HG03565 (cell line): ENCODE results near the gene RBM33.

Experiments used
- ATAC-seq: cut with Tn5 transposase; IDR thresholded peaks from one replicate; pipeline ENCODE4 v1.9.1; 2021; ENCODE audit warnings: mild to moderate bottlenecking, moderate library complexity; ENCODE audit not compliant: unreplicated experiment

RBM33 gene

DNA sequence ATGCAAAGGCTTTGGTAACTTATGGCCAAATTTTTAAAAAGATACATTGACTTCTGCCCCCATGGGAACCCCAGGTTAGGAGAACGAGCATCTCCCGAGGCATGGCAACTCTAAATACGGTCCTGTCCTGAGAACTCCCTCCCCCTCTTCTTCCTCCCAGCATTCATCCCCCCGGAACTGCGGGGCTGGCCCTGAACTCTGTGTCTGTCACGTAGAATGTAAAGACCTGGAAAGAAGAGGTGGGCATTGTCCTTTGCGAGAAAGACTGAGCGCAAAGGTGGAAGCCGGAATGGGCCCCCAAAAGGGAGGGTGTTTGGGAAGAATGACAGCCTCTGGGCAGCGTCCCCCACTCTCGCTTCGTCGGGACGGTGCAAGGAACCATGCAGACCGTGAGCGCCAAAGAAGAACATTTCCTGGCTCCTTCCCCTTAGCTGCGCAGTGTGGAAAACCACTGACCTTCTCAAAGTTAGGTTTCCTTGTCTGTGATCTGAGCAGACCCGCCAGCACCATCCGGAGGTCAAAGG is 146.8 kb downstream of the RBM33 start:
- ATAC-seq, result no peak

DNA sequence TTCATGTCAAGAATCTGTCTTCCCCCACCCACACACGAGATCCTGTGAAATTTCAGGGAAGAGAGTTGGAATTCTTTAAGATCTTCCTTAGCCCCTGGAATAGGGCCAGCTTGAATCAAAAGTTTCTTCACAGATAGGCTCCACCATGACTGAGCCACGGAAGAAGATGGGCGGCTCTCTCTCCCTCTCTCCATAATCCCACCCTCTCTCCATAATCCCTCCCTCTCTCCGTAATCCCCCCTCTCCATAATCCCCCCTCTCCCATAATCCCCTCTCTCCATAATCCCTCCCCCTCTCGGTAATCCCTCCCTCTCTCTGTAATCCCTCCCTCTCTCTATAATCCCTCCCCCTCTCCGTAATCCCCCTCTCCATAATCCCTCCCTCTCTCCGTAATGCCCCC is 147.4 kb downstream of the RBM33 start:
- no peak for ATAC-seq

DNA sequence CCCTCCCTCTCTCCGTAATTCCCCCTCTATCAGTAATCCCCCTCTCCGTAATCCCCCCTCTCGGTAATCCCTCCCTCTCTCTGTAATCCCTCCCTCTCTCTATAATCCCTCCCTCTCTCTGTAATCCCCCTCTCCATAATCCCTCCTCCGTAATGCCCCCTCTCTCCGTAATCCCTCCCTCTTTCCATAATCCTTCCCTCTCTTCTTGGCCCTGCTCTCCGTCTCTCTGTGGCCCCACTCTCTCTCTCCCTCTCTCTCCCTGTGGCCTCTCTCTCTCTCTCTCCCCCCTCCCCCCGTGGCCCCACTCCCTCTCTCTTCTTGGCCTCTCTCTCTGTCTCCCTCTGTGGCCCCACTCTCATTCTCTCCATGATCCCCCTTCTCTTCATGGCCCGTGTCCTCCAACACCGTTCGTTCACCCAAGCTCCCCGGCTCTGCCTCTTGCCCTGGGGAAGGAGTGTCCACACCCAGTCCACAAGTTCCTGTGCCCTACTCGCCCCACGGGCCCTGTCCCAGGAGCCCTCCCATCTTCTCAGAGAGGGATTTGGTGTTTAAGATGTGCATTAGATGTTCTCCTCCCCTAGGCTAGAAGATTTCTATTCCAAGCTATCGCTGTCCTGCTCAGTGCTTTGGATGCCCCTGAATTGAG is 148.0 kb downstream of the RBM33 start:
- no peak for ATAC-seq

DNA sequence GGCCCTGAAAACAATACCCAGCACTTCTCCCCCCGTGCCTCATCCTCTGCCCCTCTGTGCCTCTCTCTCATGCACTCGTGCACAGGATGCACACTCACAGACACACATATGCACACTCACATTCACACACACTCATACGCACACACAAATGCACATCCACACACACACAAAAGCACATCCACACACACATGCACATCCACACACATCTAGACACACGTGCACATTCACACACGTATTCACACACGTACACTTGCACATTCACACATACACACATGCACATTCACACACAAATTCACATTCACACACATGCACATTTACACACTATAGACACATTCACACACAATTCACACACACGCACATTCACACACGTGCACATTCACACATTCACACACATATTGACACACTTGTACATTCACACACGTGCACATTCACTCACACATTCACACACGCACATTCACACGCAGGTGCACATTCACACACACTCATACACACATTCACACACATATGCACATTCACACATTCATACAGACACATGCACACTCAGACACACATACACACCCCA is 148.6 kb downstream of the RBM33 start:
- no peak for ATAC-seq

DNA sequence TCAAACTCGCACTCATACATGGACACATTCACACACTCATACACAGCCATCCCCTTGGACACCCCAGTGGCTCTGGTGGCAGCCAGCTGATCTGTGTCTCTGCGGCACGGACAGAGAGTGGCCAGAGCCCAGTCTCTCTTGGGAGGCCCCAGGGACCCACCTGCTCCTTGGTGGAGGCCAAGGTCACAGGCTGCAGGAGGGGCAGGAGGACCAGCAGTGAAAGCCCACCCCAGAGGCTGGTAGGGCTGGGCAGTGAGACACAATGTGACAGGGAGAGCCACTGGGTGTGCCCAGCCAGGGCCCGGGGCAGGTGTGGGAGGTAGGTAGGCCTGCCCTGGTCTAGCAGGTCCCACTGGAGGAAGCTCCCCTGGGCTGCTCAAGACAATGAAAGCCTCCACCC is 149.3 kb downstream of the RBM33 start:
- ATAC-seq, result no peak

DNA sequence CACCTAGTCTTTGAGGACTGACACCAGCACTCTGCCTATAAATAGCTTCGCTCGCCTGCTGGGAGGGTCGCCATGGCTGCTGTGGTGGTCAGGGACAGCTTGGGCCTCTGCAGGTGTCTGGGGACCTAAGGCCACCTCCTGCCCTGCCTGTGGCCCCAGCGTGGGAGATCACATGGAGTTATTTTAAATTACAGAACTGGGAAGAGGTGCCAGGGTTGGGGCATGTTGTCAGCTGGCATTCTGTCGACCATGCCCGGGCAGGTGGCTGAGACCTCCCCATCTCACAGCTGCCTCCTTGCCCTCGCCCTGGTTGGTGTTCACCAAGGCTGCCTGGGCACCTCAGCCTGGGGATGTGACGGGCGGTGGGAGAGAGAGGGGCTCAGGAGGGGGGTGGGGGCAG is 149.7 kb downstream of the RBM33 start:
- ATAC-seq, result no peak

DNA sequence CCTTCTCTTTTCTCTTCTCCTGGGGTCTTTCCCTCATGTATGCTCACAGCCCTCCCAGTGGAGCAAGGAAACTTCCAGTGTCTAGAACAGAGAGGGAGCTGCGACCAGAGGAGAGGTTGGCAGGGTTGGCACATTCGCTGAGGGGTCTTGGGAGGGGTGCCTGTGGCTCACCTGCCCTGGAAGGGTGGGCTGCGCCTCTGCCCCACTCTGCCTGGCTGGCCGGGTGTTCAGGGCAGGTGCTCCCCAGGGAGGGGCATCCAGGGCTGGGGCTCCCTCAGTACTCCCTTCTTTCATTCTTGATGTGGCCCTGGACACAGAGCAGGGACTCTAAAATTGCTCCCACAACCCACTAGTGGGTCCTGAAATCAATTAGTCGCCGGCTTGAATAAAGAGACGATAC is 150.9 kb downstream of the RBM33 start:
- ATAC-seq, result no peak

DNA sequence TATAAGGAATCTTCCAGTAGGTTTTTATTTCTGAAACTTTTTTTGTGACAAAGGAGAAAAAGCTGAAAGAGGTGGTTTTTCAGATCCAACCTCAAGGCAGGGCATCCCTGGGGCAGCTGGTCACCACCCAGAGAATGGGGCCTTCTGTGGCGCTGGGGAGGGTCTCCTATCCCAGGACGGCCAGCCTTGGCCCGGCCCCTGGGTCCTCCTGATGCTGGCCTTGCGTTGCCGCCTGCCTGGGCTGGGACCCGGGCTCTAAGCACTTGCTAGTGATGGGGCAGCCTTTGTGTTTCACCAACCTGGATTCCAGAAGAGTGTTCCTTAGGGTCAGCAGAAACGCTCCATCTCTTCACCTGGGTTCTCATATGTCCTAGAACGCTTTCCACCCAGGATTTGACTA is 151.5 kb downstream of the RBM33 start:
- ATAC-seq, result no peak

DNA sequence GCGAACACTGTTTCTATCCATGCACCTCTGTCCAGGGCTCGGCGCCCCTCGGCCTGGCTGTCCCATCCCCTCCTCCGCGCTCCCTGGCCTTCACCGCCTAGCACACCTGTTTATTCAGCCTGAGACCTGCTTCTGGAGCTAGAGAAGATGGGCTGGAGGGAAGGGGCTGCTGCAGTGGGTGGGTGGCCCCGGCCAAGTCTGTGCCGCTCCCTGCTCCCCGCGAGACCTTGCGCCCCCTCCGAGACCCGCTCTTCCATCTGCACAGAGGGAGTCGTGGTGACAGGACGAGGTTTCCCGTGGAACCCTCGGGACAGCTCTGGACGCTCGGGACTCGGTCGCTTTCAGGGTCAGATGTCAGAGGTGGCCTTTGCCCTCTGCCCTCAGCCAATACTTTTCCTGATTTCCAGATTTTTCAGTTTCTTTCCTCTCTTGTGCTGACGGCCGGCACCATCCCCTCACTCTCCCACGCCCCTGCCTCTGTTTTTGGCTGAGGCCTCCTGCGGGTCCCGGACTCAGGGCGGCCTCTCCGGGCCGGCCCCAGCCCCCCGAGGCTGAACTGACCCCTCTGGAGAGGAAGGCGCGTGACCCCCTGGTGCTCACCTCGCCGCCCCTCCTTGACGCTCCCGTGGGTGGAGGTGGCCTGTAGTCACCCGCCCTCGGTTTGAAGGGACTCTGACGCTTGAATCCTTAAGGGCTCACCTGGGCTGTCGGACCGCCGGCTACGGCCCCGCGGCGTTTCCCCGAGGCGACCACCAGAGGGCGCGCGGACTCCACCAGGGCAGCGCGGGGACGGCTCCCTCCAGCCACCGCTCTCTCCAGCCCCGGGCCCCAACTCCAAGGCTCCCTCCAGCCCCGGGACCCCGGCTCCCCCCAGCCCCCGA is 152.2 kb downstream of the RBM33 start:
- ATAC-seq, result no peak

DNA sequence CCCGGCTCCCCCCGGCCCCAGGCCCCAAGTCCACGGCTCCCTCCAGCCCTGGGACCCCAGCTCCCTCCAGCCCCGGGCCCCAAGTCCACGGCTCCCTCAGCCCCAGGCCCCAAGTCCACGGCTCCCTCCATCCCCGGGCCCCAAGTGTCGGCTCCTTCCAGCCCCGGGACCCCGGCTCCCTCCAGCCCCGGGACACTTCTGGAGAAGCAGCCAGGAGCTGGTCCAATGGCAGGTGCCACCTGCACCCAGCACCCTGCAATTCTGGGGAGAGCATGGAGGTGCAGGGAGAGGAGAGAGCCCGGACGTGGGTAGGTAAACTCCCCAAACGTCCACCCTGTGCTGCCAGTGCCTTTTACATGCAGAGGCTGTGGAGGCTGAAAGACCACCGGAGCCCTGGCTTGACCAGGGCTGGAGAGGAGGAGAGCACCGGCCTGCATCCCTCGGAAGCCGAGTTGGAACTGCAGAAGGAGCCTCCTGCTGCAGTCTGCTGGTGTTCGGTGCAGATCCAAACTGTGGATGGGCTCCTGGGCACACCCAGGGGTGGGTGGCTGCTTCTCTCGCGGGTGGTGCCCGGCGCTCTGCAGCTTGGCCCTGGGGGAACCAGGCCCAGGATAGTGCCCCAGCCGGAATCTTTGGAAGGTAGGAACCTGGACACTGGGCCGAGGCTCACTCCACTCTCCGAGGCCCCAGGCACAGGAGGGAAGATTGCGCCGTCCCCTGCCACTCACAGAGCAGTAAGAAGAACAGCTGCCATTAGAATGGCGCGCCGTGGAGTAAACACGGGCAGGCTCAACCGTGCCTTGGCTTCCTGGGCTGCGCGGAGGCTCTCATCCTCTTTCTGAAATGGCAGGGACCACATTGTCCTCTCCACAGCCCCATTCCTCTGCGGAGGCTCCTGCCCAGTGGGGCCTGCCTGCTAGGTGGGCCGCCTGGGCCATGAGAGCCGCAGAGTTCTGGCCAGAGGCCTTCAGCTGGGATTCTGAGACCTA is 153.1 kb downstream of the RBM33 start:
- no peak for ATAC-seq

DNA sequence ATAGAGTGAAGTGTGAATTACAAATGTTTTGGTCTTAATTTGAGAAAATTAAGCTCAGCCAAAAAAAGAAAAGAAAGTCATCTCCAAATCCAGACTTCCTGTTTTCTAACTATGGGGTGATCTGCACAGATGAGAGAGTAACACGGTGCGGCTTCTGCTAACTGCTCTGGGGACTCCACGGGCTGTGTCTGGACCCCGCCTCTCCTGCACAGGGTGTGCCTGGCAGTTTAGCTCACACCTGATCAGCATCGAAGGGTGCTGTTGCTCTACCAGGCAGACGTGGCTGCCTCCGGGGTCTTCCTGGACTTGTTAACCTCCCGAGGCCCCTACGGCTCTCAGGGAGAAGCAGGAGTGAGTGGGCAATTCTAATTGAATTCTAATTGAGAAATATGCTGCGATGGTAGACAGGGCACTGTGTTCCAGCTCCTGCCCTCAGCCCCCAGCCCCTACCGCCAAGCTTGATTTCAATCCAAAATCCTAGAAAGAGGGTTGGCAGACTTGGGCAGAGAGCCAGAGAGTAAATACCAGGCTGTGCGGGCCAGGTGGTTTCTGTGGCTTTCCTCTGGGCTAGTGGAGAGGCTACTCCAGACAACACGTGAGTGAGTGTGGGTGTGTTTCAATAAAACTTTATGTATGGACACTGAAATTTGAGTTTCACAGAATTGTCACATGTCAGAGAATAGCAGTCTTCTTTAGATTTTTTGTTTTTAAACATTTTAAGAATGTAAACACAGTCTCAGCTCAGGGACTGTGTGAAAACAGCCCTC is 154.4 kb downstream of the RBM33 start:
- ATAC-seq, result no peak

DNA sequence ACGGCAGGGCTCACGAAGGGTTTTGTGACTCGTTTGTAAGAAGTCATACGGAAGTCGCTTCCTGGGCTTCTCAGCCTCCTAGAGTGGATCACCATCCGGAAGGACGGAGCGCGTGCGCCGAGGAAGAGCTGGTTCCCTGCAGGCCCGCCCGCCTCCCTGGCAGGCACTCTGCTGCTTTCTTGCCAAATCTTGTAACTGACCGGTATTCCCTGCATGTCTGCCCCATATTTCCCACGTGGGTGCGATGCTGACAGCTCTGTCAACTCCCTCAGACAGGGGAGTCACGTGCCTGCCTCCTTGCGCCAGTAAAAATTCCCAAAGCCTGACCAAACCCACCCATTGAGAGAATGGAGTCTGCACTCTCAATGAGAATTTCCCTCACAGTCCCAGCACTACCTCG is 155.1 kb downstream of the RBM33 start:
- ATAC-seq, result no peak

DNA sequence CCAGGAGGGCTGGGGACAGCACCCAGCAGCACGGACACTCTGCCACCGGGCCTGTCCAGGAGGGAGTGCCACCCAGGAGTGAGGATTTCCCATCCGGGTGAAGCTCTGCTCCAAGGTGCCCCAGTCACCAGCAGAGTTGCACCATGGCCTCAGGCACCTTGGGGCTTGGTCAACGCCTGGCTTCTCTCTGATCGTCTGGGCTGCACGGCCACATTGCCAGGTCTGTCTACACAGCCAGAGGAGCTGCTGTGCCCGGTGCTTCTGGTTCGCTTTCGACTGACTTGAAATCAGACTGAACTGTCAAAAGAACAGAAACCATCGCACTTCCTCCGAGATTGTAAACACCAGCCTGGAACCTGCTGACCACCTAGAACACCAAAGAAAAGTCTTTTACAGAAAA is 155.8 kb downstream of the RBM33 start:
- no peak for ATAC-seq

DNA sequence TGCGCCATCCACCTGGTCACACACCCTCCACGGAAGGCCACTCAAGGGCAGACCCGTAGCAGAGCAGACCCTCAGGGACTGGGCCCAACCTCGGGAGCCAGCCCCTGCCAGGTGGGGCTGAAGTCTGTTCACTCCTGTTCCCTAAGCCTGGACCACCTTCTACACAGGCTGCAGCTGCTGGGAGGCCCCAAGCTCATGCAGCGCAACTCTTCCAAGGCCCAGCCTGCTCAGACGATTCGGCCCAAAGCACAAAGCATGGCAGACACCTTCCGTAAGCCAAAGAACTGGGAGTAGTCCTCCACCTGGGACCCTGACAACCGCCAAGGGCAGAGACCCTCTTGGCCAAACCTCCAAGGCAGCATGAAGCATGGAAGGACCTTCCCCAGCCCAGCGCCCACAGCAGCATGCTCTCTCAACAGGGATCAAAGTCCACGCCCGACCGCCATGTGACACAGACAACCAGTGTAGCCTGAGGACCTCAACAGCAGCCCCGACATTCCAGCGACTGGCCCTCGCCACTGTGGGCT is 156.3 kb downstream of the RBM33 start:
- ATAC-seq, result no peak

DNA sequence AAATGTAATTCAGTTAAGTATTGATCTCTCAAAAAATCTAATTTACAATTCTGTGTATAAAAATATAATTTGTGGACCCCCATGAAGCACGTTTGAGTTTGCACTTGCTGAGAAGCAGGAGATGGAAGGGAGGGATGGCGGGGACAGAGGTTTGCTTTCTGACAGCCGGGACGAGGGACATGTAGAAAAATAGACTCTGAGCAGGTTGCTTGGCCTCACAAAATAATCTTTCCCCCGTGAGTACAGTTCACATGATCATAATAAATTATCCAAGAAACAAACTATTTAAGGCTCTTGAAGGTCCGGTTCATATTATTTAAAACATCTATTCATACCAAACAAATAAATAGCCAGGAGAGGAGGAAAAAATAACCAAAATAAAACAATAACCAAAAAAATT is 157.8 kb downstream of the RBM33 start:
- ATAC-seq, result no peak

DNA sequence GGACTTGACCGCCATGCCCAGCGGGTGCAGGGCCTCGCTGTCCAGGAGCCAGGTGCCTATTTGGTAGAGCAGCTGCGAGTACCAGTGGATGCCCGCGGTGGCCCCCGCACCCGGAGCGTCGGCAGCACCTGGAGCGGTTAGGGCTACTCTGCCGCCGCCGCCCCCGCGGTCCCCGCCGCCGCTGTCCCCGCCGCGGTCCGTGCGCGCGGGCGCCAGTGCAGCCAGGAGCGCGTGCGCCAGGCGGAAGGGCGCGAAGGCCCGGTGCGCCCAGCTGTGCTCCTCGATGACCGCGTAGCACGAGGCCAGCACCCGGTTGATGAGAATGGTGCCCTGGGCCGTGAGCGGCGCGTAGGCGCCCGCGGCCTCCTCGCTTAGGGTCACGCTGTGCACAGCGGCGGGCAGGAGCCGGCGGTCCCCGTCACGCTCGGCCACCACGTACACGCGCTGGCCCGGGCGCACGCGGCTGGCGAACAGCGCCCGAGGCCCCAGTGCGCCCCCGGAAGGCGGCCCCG is 158.5 kb downstream of the RBM33 start:
- ATAC-seq, result no peak

DNA sequence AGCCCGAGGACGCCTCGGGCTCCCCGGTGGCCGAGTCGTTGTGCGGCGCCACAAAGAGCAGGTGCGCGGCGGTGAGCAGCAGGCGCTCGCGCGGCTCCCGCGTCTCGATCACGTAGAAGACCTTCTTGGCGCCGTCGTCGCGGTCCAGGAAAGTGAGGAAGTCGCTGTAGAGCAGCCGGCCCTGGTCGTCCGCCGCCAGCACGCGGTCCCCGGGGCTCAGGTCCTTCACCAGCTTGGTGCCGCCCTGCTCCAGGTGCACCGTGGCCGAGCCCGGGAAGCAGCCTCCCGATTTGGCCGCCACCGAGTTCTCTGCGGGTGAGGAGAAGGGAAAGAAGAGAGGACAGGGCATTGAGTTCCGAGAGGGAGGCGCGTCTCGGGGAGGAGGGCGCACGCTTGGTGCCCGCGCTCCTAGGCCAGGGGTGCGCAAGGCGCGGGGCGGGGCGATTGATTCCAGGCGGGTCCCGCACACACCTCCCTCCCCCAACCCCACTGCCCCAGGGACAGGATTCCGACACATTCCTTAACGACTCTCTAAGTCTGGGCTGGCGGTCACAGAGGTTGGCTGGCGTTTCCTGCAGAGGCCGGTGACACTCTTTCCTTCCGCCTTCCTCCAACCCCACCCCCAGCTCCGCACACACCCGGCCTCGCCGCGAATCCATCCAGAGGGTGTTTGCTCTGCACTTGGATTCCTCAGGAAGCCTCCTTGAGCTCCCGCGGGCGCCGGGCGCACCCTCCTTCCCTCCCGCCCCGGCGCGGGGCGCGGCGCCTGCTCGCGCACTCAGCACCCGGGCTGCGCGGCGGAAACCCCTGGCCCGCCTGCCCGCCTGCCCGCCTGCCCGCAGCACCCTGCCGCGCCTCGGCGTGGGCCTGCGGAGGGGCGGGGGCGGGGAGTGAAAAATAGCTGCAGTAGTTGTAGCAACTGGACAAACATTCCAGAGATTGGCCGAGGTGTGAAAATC is 159.2 kb downstream of the RBM33 start:
- ATAC-seq, result no peak

DNA sequence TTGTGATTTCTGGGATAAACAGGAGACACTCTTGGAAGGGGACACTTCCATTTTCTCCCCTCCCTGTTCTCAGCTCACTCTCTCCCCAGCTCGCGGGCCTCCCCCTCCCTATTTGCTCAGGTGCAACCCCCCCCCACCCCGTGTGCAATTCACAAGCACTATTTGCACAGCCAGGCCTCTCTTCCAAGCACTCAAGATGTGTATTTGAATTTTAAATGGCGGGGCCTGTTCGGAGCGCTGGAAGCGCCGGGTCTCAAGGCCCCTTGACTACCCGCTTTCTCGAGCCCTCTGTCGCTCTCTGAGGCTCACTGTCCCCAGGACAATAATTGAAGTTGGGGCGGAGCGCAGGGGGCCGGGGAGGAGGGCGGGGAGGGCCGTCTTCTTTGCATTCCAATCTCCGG is 160.0 kb downstream of the RBM33 start:
- no peak for ATAC-seq
